HG03196 (cell line): ENCODE measurements around the gene TGOLN2.

Experiments used
- ATAC-seq: cut with Tn5 transposase; IDR thresholded peaks from one replicate; pipeline ENCODE4 v1.9.1; 2021; ENCODE audit not compliant: unreplicated experiment

The TGOLN2 gene

GRCh38 chr2:85269959-85270358, 57.8 kb downstream of the TGOLN2 start:
- ATAC-seq, result no peak
